ENCODE results near the gene BAZ1B. TPM values are rescaled to one million over a fixed set of nuclear protein-coding genes. Genes with fewer than 3 reads are reported as not detected.

BAZ1B gene
- total and polyA plus RNA-seq, 9 of the 15 experiments (the other 6 are each of a cell fraction or from before 2014, with no cell fraction given) = 15.0 to 134 (median 79.5) TPM

GRCh38 chr7:73442222-73442902 is 79.7 kb downstream of the BAZ1B start:
- Histone ChIP-seq H3K4me3 (no peak overlapping the region), H3K27ac (ENCODE audit: extremely low read depth, low read depth, low read length) (no peak overlapping the region; the same call in 2 of the 3 replicates), H3K4me1 (replicated peaks in 1 of 2; ENCODE audit: control insufficient read depth in 2 of 2, insufficient read depth in 2 of 2, low read length in 2 of 2) (peaks cover 0 to 7% of the 10 kb centered on the region in 2 experiments; a peak in 1 of 5 replicates), H3K9me3 (replicated peaks; ENCODE audit: control insufficient read depth, insufficient read depth, low read depth, low read length) (no peaks in the 10 kb centered on the region), H3K27me3 (ENCODE audit: control insufficient read depth in 2 of 2, insufficient read depth in 2 of 2, low read length in 2 of 2) (no peaks in the 10 kb centered on the region), H3K9me1 (ENCODE audit: control insufficient read depth, insufficient read depth, low read length) (no peaks in the 10 kb centered on the region), H3K4me2 (ENCODE audit: insufficient read depth, low read length) (no peak overlapping the region), H4K20me1 (replicated peaks; ENCODE audit: control insufficient read depth, insufficient read depth, low read length) (peaks cover 14% of the 10 kb centered on the region; the same call in 1 of the 2 replicates), H2AFZ (ENCODE audit: low read depth, low read length) (no peak overlapping the region), H3K36me3 (ENCODE audit: control insufficient read depth, insufficient read depth, low read length) (peaks cover 84% of the 10 kb centered on the region), H3K9ac (ENCODE audit: insufficient read depth in 1 of 2, low read depth in 2 of 2, low read length in 2 of 2) (no peak overlapping the region), H3K79me2 (ENCODE audit: control insufficient read depth, insufficient read depth, low read length) (peaks cover 3% of the 10 kb centered on the region; the same call in 1 of the 3 replicates)
- WGBS (ENCODE audit: insufficient coverage, low coverage, missing lambda C conversion rate) = 87% methylated on average over 13 of the region's 13 CpGs
- no peak for FAIRE-seq
- TF ChIP-seq ZNF764 (CRISPR knock-in tag; IDR thresholded peaks at IDR 0.05; ENCODE audit: low read depth) (no peak), POLR2AphosphoS2 (IDR thresholded peaks at IDR 0.05; ENCODE audit: low read length) (peak; percentile 36; the same call in 1 of the 2 replicates), POLR2AphosphoS5 (IDR thresholded peaks at IDR 0.05; ENCODE audit: control insufficient read depth, insufficient read depth, low read depth, low read length) (0 out of 2 replicates have a peak, but pooled peaks have one; percentile 5)
- no TSS peak for BruUV-seq (replicated peaks)
- intact Hi-C loops (cut with micrococcal nuclease) (no loop called here), in situ Hi-C loops (cut with MboI) (loop anchor here (10.0 to 25.0 kb wide), 2 partner anchors 498 to 1945 kb away; partner anchors contain the start of gene TRIM73)
- ChIA-PET CTCF (ENCODE audit: low intra/inter-chr PET ratio) (no interaction called here), POLR2A (no interaction called here)
- ATAC-seq = no peak
- DNase-seq (ENCODE audit: extremely low read depth in 1 of 4, low spot score in 3 of 4) = no peak

DNA sequence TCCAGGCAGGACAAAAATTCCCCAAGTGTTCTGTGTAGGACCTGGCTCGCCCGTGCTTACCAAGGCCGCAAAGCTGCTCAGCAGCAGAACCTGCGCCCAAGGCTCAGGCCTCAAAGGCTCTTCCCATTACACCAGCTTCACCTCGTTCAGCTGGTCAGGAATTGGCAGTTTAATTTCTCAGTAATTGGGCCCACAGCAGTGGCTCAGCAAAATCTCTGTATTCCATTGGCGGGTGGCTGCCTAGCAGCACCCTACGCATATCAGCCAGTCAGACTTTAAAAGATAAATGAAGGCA is 82.7 kb downstream of the BAZ1B start:
- BruUV-seq (replicated peaks) = no TSS peak
- no peaks in the 10 kb centered on the region for H3K9me1 ChIP-seq (ENCODE audit: control insufficient read depth, insufficient read depth, low read length)
- WGBS (ENCODE audit: insufficient coverage, low coverage, missing lambda C conversion rate) = 74% methylated on average over 7 of the region's 7 CpGs
- H3K4me3 ChIP-seq = no peak overlapping the region
- ATAC-seq (peak; percentile 6; the same call in 2 of the 3 replicates), DNase-seq (ENCODE audit: extremely low read depth in 1 of 4, low spot score in 3 of 4) (no peak), FAIRE-seq (peak; percentile 40)
- H4K20me1 ChIP-seq (replicated peaks; ENCODE audit: control insufficient read depth, insufficient read depth, low read length) = peaks cover 10% of the 10 kb centered on the region; the same call in 1 of the 2 replicates
- H3K9ac ChIP-seq (ENCODE audit: insufficient read depth in 1 of 2, low read depth in 2 of 2, low read length in 2 of 2) = no peak overlapping the region
- H3K9me3 ChIP-seq (replicated peaks; ENCODE audit: control insufficient read depth, insufficient read depth, low read depth, low read length) = no peaks in the 10 kb centered on the region
- CTCF ChIA-PET (ENCODE audit: low intra/inter-chr PET ratio) = no interaction called here
- H3K27me3 ChIP-seq (ENCODE audit: control insufficient read depth in 2 of 2, insufficient read depth in 2 of 2, low read length in 2 of 2) = no peaks in the 10 kb centered on the region
- H3K79me2 ChIP-seq (ENCODE audit: control insufficient read depth, insufficient read depth, low read length) = no peaks in the 10 kb centered on the region
- peaks cover 0 to 30% of the 10 kb centered on the region in 2 experiments; a peak in 1 of 5 replicates for H3K4me1 ChIP-seq (replicated peaks in 1 of 2; ENCODE audit: control insufficient read depth in 2 of 2, insufficient read depth in 2 of 2, low read length in 2 of 2)
- no peak overlapping the region for H3K27ac ChIP-seq (ENCODE audit: extremely low read depth, low read depth, low read length)
- POLR2A ChIA-PET = interaction anchor here (0.5 to 0.6 kb wide), 2 partner anchors 23 to 111 kb away, joined by 3 to 4 read pairs; no protein-coding TSS in a partner anchor
- in situ Hi-C loops (cut with MboI) = loop anchor here (25.0 kb wide), 1 partner anchor 1948 kb away; the partner anchor contains the start of gene TRIM73
- H3K36me3 ChIP-seq (ENCODE audit: control insufficient read depth, insufficient read depth, low read length) = peaks cover 54% of the 10 kb centered on the region
- H2AFZ ChIP-seq (ENCODE audit: low read depth, low read length) = no peak overlapping the region
- H3K4me2 ChIP-seq (ENCODE audit: insufficient read depth, low read length) = no peak overlapping the region
- intact Hi-C loops (cut with micrococcal nuclease) = loop anchor here (5.0 kb wide), 2 partner anchors 97 to 117 kb away; no protein-coding TSS in a partner anchor
- TF ChIP-seq POLR2A (conservative IDR thresholded peaks at IDR 0.05) (0 out of 2 replicates have a peak, but pooled peaks have one; percentile 37), PTTG1 (tag; IDR thresholded peaks at IDR 0.05; ENCODE audit: low read depth) (no peak), DLX4 (CRISPR knock-in tag; IDR thresholded peaks at IDR 0.05) (no peak), FOXP4 (CRISPR knock-in tag; IDR thresholded peaks at IDR 0.05; ENCODE audit: borderline replicate concordance) (no peak), MEIS2 (IDR thresholded peaks at IDR 0.05; ENCODE audit: partially characterized antibody) (peak; percentile 15), ZNF584 (CRISPR knock-in tag; IDR thresholded peaks at IDR 0.05; ENCODE audit: low read depth) (no peak), MECOM (CRISPR knock-in tag; IDR thresholded peaks at IDR 0.05) (no peak), BRD4 (IDR thresholded peaks at IDR 0.05) (no peak), NFE2L1 (tag; IDR thresholded peaks at IDR 0.05; ENCODE audit: borderline replicate concordance, low read depth) (no peak), ASH1L (IDR thresholded peaks at IDR 0.05; ENCODE audit: borderline replicate concordance, low read depth, partially characterized antibody) (no peak)
